HCT116 (cell line): ENCODE data around the gene IP6K2. TPM values are rescaled to one million over a fixed set of nuclear protein-coding genes. Genes with fewer than 3 reads are reported as not detected.
"Not testable (repeated sequence)": the region's sequence is repeated elsewhere in the genome, so short reads cannot be mapped to it uniquely, and the experiment has no call there.

Source experiments
- ATAC-seq: fragments of 200-7000 bp; cut with Tn5 transposase; 2 replicates; pipeline ENCODE4 v1.9.1; 2020; ENCODE audit warnings: mild to moderate bottlenecking, moderate library complexity
- BruUV-seq: library from RNA; stranded (reverse); fragments of 400-500 nt; replicated peaks from 2 replicates; lab custom pipeline; 2021; lab: Mats Ljungman, UMichigan
- CTCF ChIA-PET: fragments of 300-600 bp; sonication (Branson Sonifier 250); formaldehyde crosslinking; loops from one replicate; lab custom pipeline; 2021; ENCODE audit warnings: antibody characterized with exemption; lab: Charles Lee
- POLR2A ChIA-PET: fragments of 300-600, 350-600 bp; sonication (Branson Sonifier 250); formaldehyde crosslinking; loops from one replicate; lab custom pipeline; 2021; ENCODE audit warnings: antibody characterized with exemption; lab: Charles Lee
- RAD21 ChIA-PET, 2 experiments: fragments of 300-600 bp; sonication (Branson Sonifier 250); formaldehyde crosslinking; loops; one replicate each; lab custom pipeline; 2023; ENCODE audit warnings: low total read pairs in 2 of 2; ENCODE audit not compliant: uncharacterized antibody in 2 of 2, unreplicated experiment in 2 of 2, low non-redundant PET in 1 of 2; lab: Charles Lee
- DNase-seq: peaks from one replicate; pipeline ENCODE4 v3.0.0-alpha.2; 2010; ENCODE audit warnings: low read depth, low spot score
- H2AFZ ChIP-seq: fragments of 200-600 bp; shearing (Covaris generic), sonication (generic); 2 replicates; pipeline ENCODE4 v1.6.1; 2017; ENCODE audit warnings: low read depth, mixed run types, mixed read lengths, antibody characterized with exemption, low read length; ENCODE audit not compliant: poor library complexity, severe bottlenecking
- H3K27ac ChIP-seq: 2 replicates; pipeline ENCODE4 v1.5.1; 2012; ENCODE audit warnings: low read depth, low read length
- H3K27me3 ChIP-seq: fragments of 200-600 bp; sonication (generic); 2 replicates; pipeline ENCODE4 v1.6.1; 2016; ENCODE audit warnings: mixed run types, low read length, mixed read lengths; ENCODE audit not compliant: insufficient read depth
- H3K36me3 ChIP-seq, 2 experiments: fragments of 200-500 bp in 1 of 2; fragments of 200-600 bp in 1 of 2; sonication (Bioruptor generic) in 1 of 2; sonication (generic) in 1 of 2; 2 replicates each; pipeline versions ENCODE4 v1.5.1 to v1.6.1; 2014 to 2016; ENCODE audit warnings: low read length in 2 of 2, inconsistent platforms in 1 of 2, mixed read lengths in 1 of 2, mixed run types in 1 of 2; ENCODE audit not compliant: insufficient read depth in 2 of 2, control insufficient read depth in 1 of 2
- H3K4me1 ChIP-seq, 2 experiments: fragments of 200-600 bp in 1 of 2; sonication (generic) in 1 of 2; 2 replicates each; pipeline versions ENCODE4 v1.5.1 to v1.6.1; 2012 to 2017; ENCODE audit warnings: low read length in 2 of 2, inconsistent platforms in 1 of 2, mild to moderate bottlenecking in 1 of 2, mixed read lengths in 1 of 2, mixed run types in 1 of 2, moderate library complexity in 1 of 2; ENCODE audit not compliant: insufficient read depth in 2 of 2, control insufficient read depth in 1 of 2
- H3K4me2 ChIP-seq: fragments of 200-600 bp; sonication (generic); 2 replicates; pipeline ENCODE4 v1.6.1; 2017; ENCODE audit warnings: mixed run types, low read length, mixed read lengths
- H3K4me3 ChIP-seq, 2 experiments: fragments of 200-600 bp in 1 of 2; sonication (generic) in 1 of 2; replicated peaks in 1 of 2; 2 replicates each; pipeline ENCODE4 v1.5.1; 2011 to 2016; ENCODE audit warnings: low read length in 2 of 2, control low read depth in 1 of 2, low read depth in 1 of 2, mild to moderate bottlenecking in 1 of 2, mixed read lengths in 1 of 2, mixed run types in 1 of 2
- H3K79me2 ChIP-seq: fragments of 200-600 bp; sonication (generic); 2 replicates; pipeline ENCODE4 v1.6.1; 2017; ENCODE audit warnings: mild to moderate bottlenecking, mixed run types, low read length, moderate library complexity, mixed read lengths; ENCODE audit not compliant: insufficient read depth
- H3K9ac ChIP-seq: fragments of 200-600 bp; sonication (generic); 2 replicates; pipeline ENCODE4 v1.6.1; 2016; ENCODE audit warnings: low read length, mixed read lengths
- H3K9me2 ChIP-seq: fragments of 200-600 bp; sonication (generic), shearing (Covaris generic); 2 replicates; pipeline ENCODE4 v1.6.1; 2017; ENCODE audit warnings: mixed run types, mild to moderate bottlenecking, moderate library complexity; ENCODE audit not compliant: insufficient read depth
- H3K9me3 ChIP-seq, 2 experiments: fragments of 200-500 bp in 1 of 2; fragments of 200-600 bp in 1 of 2; sonication (Bioruptor generic) in 1 of 2; sonication (generic) in 1 of 2; 2 replicates each; pipeline ENCODE4 v1.6.1; 2014 to 2017; ENCODE audit warnings: low read length in 2 of 2, mixed read lengths in 2 of 2, inconsistent platforms in 1 of 2, low read depth in 1 of 2, mild to moderate bottlenecking in 1 of 2, mixed run types in 1 of 2, moderate library complexity in 1 of 2; ENCODE audit not compliant: control insufficient read depth in 1 of 2, insufficient read depth in 1 of 2
- H4K20me1 ChIP-seq: fragments of 200-600 bp; sonication (generic), shearing (Covaris generic); 2 replicates; pipeline ENCODE4 v1.6.1; 2017; ENCODE audit warnings: mixed run types, mild to moderate bottlenecking, moderate library complexity; ENCODE audit not compliant: insufficient read depth
- CEBPB ChIP-seq: IDR thresholded peaks from 2 replicates; pipeline ENCODE4 v1.6.1; 2012; ENCODE audit warnings: low read depth
- CTCF ChIP-seq, 3 experiments: fragments of 200-600 bp in 1 of 3; sonication (generic) in 1 of 3; IDR thresholded peaks in 2 of 3; conservative IDR thresholded peaks in 1 of 3; 2 replicates each; pipeline ENCODE4 v1.5.1; 2012 to 2017; ENCODE audit warnings: low read depth in 2 of 3, low read length in 2 of 3, antibody characterized with exemption in 1 of 3, borderline replicate concordance in 1 of 3, control low read depth in 1 of 3, mild to moderate bottlenecking in 1 of 3, mixed read lengths in 1 of 3, mixed run types in 1 of 3, moderate library complexity in 1 of 3; ENCODE audit not compliant: insufficient read depth in 1 of 3
- EGR1 ChIP-seq: IDR thresholded peaks from 2 replicates; pipeline ENCODE4 v1.6.1; 2012; ENCODE audit warnings: low read depth
- EZH2phosphoT487 ChIP-seq: fragments of 200-600 bp; IDR thresholded peaks from 2 replicates; pipeline ENCODE4 v1.6.1; 2018; ENCODE audit warnings: antibody characterized with exemption, borderline replicate concordance
- MAX ChIP-seq: IDR thresholded peaks from 2 replicates; pipeline ENCODE4 v1.6.1; 2012
- SRF ChIP-seq: IDR thresholded peaks from 2 replicates; pipeline ENCODE4 v1.6.1; 2012; ENCODE audit warnings: low read depth
- TCF7L2 ChIP-seq: IDR thresholded peaks from 2 replicates; pipeline ENCODE4 v1.7.0; 2011; ENCODE audit warnings: borderline replicate concordance, inconsistent platforms; ENCODE audit not compliant: insufficient read depth, insufficient read length; ENCODE audit errors: extremely low read depth
- intact Hi-C: fragments of 100-400 bp; cut with micrococcal nuclease; formaldehyde crosslinking; loops from 2 replicates; pipeline ENCODE4 v1.10.0; 2022
- total RNA-seq: library from RNA; stranded (reverse); gene quantifications from one replicate; pipeline ENCODE4 v1.2.1, GENCODE V29; 2021; ENCODE audit not compliant: unreplicated experiment

The IP6K2 gene
- total RNA-seq, 1 experiment from 2014 or later = 89.5 TPM

- no peaks in the 10 kb centered on the region for H3K9me2 ChIP-seq
- no peak for ATAC-seq
- TF ChIP-seq EZH2phosphoT487 (no peak), TCF7L2 (no peak), SRF (no peak), EGR1 (no peak), MAX (no peak), CTCF (IDR thresholded peaks at IDR 0.05 in 2 of 3, conservative IDR thresholded peaks at IDR 0.05 in 1 of 3; ENCODE audit: borderline replicate concordance in 1 of 3, insufficient read depth in 1 of 3, low read depth in 2 of 3, low read length in 2 of 3) (no peak), CEBPB (no peak)
- H3K9ac ChIP-seq = no peak overlapping the region
- no peaks in the 10 kb centered on the region for H3K9me3 ChIP-seq
- no peaks in the 10 kb centered on the region for H3K79me2 ChIP-seq
- BruUV-seq = no TSS peak
- no peak overlapping the region for H3K4me3 ChIP-seq
- no peaks in the 10 kb centered on the region for H3K27me3 ChIP-seq
- intact Hi-C loops = no loop called here
- no peaks in the 10 kb centered on the region for H3K36me3 ChIP-seq
- no peaks in the 10 kb centered on the region for H3K4me1 ChIP-seq
- RAD21 ChIA-PET = no interaction called here
- DNase-seq = no peak
- CTCF ChIA-PET = interaction anchor here (1.3 kb wide), 1 partner anchor 12 kb away, joined by 3 read pairs; no protein-coding TSS in a partner anchor
- H3K4me2 ChIP-seq = no peak overlapping the region
- POLR2A ChIA-PET = no interaction called here
- H4K20me1 ChIP-seq = no peaks in the 10 kb centered on the region
- no peak overlapping the region for H3K27ac ChIP-seq
- H2AFZ ChIP-seq = no peak overlapping the region
Observed at GRCh38 chr3:48727511-48727910, 10.5 kb upstream of the IP6K2 start.

GRCh38 chr3:48725185-48725855 is 8.3 kb upstream of the IP6K2 start:
- H2AFZ ChIP-seq, H3K4me1 ChIP-seq, H3K9me2 ChIP-seq, H3K27ac ChIP-seq, H3K4me2 ChIP-seq, CTCF ChIA-PET, H3K79me2 ChIP-seq, H3K36me3 ChIP-seq, intact Hi-C loops, DNase-seq, ATAC-seq, H3K9ac ChIP-seq, RAD21 ChIA-PET, H4K20me1 ChIP-seq, H3K9me3 ChIP-seq, H3K27me3 ChIP-seq, BruUV-seq, H3K4me3 ChIP-seq: not testable (repeated sequence)
- POLR2A ChIA-PET = interaction anchor here (0.6 kb wide), 2 partner anchors 8 to 27 kb away, joined by 3 read pairs; partner anchors contain the start of gene IP6K2
